Measurements from ENCODE around the gene PCYOX1L.

Gene PCYOX1L

DNA sequence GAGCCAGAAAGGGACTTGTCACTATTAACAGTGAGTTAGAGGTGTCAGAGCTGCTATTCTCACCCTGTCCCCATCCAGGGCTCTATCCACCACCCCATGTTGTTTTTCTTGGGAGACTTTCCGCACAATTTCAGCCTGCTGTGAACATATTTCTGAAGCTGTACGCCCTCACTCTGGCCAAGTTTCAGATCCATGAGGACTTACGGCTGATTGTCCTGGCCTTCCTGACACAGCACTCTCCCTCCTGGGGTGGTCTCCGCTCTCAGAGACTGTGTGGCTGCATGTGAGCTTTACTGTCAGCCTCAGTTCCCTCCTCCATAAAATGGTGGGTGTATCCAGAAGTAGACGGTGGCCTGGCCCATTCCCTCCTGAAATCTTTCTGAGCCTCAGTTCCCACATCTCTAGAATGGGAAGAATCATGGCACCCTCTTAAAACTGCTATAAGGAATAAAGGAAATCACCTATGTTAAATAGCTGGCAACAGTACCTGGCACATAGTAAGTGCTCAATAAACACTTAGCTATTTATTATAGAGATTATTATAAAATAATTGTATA is 22.1 kb downstream of the PCYOX1L start:
- Histone ChIP-seq H3K9ac (ENCODE audit: low read length) (no peak overlapping the region), H3K4me2 (ENCODE audit: low read length) (no peak overlapping the region), H3K4me1 (ENCODE audit: insufficient read depth, low read length, severe bottlenecking) (peaks cover 12% of the 10 kb centered on the region), H3K79me2 (ENCODE audit: insufficient read depth, low read length) (no peaks in the 10 kb centered on the region), H2AFZ (ENCODE audit: low read length) (no peak overlapping the region), H3K27ac (ENCODE audit: low read depth, low read length, poor library complexity, severe bottlenecking) (no peak overlapping the region), H3K9me2 (ENCODE audit: low read depth, low read length) (no peaks in the 10 kb centered on the region), H4K20me1 (ENCODE audit: insufficient read depth, low read length) (no peaks in the 10 kb centered on the region), H3K27me3 (ENCODE audit: insufficient read depth, low read length) (no peaks in the 10 kb centered on the region), H3K9me3 (ENCODE audit: low read length) (no peaks in the 10 kb centered on the region), H3K4me3 (ENCODE audit: low read depth, low read length, poor library complexity, severe bottlenecking) (no peak overlapping the region), H3K36me3 (ENCODE audit: insufficient read depth, low read length) (no peaks in the 10 kb centered on the region), H3F3A (ENCODE audit: insufficient read depth, low read length) (no peaks in the 10 kb centered on the region)
- TF ChIP-seq EZH2 (IDR thresholded peaks at IDR 0.05; ENCODE audit: borderline replicate concordance, low read length) (no peak), CTCF (IDR thresholded peaks at IDR 0.05; ENCODE audit: low read length) (no peak)

GRCh38 chr5:149380466-149381121 is 22.7 kb downstream of the PCYOX1L start:
- H3K4me2 ChIP-seq (ENCODE audit: low read length), result no peak overlapping the region
- TF ChIP-seq CTCF (IDR thresholded peaks at IDR 0.05; ENCODE audit: low read length) (no peak), EZH2 (IDR thresholded peaks at IDR 0.05; ENCODE audit: borderline replicate concordance, low read length) (no peak)

GRCh38 chr5:149381261-149381985 is 23.6 kb downstream of the PCYOX1L start:
- Histone ChIP-seq H3K9me3 (ENCODE audit: low read length) (no peaks in the 10 kb centered on the region), H3K79me2 (ENCODE audit: insufficient read depth, low read length) (no peaks in the 10 kb centered on the region), H3K36me3 (ENCODE audit: insufficient read depth, low read length) (no peaks in the 10 kb centered on the region), H3K4me3 (ENCODE audit: low read depth, low read length, poor library complexity, severe bottlenecking) (no peak overlapping the region), H3F3A (ENCODE audit: insufficient read depth, low read length) (no peaks in the 10 kb centered on the region), H3K9ac (ENCODE audit: low read length) (no peak overlapping the region), H3K4me2 (ENCODE audit: low read length) (no peak overlapping the region), H2AFZ (ENCODE audit: low read length) (no peak overlapping the region), H3K4me1 (ENCODE audit: insufficient read depth, low read length, severe bottlenecking) (peaks cover 12% of the 10 kb centered on the region), H3K27me3 (ENCODE audit: insufficient read depth, low read length) (no peaks in the 10 kb centered on the region), H4K20me1 (ENCODE audit: insufficient read depth, low read length) (no peaks in the 10 kb centered on the region), H3K27ac (ENCODE audit: low read depth, low read length, poor library complexity, severe bottlenecking) (no peak overlapping the region), H3K9me2 (ENCODE audit: low read depth, low read length) (no peaks in the 10 kb centered on the region)
- TF ChIP-seq CTCF (IDR thresholded peaks at IDR 0.05; ENCODE audit: low read length), result no peak
- no peak for TF ChIP-seq EZH2 (IDR thresholded peaks at IDR 0.05; ENCODE audit: borderline replicate concordance, low read length)

More at GRCh38 chr5:149380466-149381121, 22.7 kb downstream of the PCYOX1L start:
- no peak overlapping the region for H3K27ac ChIP-seq (ENCODE audit: low read depth, low read length, poor library complexity, severe bottlenecking)
- no peaks in the 10 kb centered on the region for H3K36me3 ChIP-seq (ENCODE audit: insufficient read depth, low read length)
- H3K4me3 ChIP-seq (ENCODE audit: low read depth, low read length, poor library complexity, severe bottlenecking), result no peak overlapping the region
- no peaks in the 10 kb centered on the region for H3K9me3 ChIP-seq (ENCODE audit: low read length)
- no peaks in the 10 kb centered on the region for H3K27me3 ChIP-seq (ENCODE audit: insufficient read depth, low read length)
- H2AFZ ChIP-seq (ENCODE audit: low read length), result no peak overlapping the region
- H3K9ac ChIP-seq (ENCODE audit: low read length), result no peak overlapping the region
- no peaks in the 10 kb centered on the region for H3K9me2 ChIP-seq (ENCODE audit: low read depth, low read length)
- H4K20me1 ChIP-seq (ENCODE audit: insufficient read depth, low read length), result no peaks in the 10 kb centered on the region
- no peaks in the 10 kb centered on the region for H3F3A ChIP-seq (ENCODE audit: insufficient read depth, low read length)
- H3K4me1 ChIP-seq (ENCODE audit: insufficient read depth, low read length, severe bottlenecking), result peaks cover 12% of the 10 kb centered on the region
- H3K79me2 ChIP-seq (ENCODE audit: insufficient read depth, low read length), result no peaks in the 10 kb centered on the region

Measured in OCI-LY1 (cell line).